Activated CD4-positive, alpha-beta memory T cell treated with anti-CD3 and anti-CD28 coated beads for 36 hours (primary cell): Measurements from ENCODE around the gene KDM4C. TPM values are rescaled to one million over a fixed set of nuclear protein-coding genes. Genes with fewer than 3 reads are reported as not detected.
A peak's percentile ranks its signal among the peaks of the same experiment; 100 is the strongest.
"Not testable (repeated sequence)": the region's sequence is repeated elsewhere in the genome, so short reads cannot be mapped to it uniquely, and the experiment has no call there.

ENCODE experiments used
- CTCF ChIA-PET: fragments of 350-600 bp; sonication (Branson Sonifier 250); formaldehyde crosslinking; loops from one replicate; lab custom pipeline; 2021; ENCODE audit warnings: antibody characterized with exemption, inconsistent platforms; lab: Charles Lee
- POLR2A ChIA-PET: fragments of 350-600 bp; sonication (Branson Sonifier 250); formaldehyde crosslinking; loops from one replicate; lab custom pipeline; 2021; ENCODE audit warnings: antibody characterized with exemption; lab: Charles Lee
- DNase-seq: peaks from one replicate; pipeline ENCODE4 v3.0.0-alpha.2; 2020
- H3K27ac Mint-ChIP-seq: one replicate; pipeline ENCODE4 v1.8.0; 2021; ENCODE audit warnings: mixed read lengths
- H3K27me3 Mint-ChIP-seq: one replicate; pipeline ENCODE4 v1.8.0; 2021; ENCODE audit warnings: mixed read lengths
- H3K36me3 Mint-ChIP-seq: one replicate; pipeline ENCODE4 v1.8.0; 2021; ENCODE audit warnings: mixed read lengths
- H3K4me1 Mint-ChIP-seq: one replicate; pipeline ENCODE4 v1.8.0; 2021; ENCODE audit warnings: low read depth, mixed read lengths
- H3K4me3 Mint-ChIP-seq: one replicate; pipeline ENCODE4 v1.8.0; 2021; ENCODE audit warnings: mild to moderate bottlenecking, mixed read lengths
- H3K9me3 Mint-ChIP-seq: one replicate; pipeline ENCODE4 v1.8.0; 2021; ENCODE audit warnings: mixed read lengths
- intact Hi-C: fragments of 100-400 bp; cut with micrococcal nuclease; formaldehyde crosslinking; loops from one replicate; pipeline ENCODE4 v1.15.1; 2023
- total RNA-seq, 2 experiments: library from RNA; stranded (reverse); gene quantifications; one replicate each; pipeline ENCODE4 v1.2.3, GENCODE V29; 2021

KDM4C gene
- total RNA-seq, 2 experiments from 2014 or later = 26.2 to 28.8 TPM

GRCh38 chr9:6735422-6735821, 22.4 kb upstream of the KDM4C start:
- CTCF ChIA-PET = interaction anchor here (0.6 kb wide), 1 partner anchor 158 kb away, joined by 3 read pairs; no protein-coding TSS in a partner anchor
- Mint-ChIP-seq H3K4me1 (no peaks in the 10 kb centered on the region), H3K36me3 (no peaks in the 10 kb centered on the region), H3K27ac (no peak overlapping the region), H3K9me3 (no peaks in the 10 kb centered on the region), H3K4me3 (no peak overlapping the region), H3K27me3 (no peaks in the 10 kb centered on the region)
- intact Hi-C loops = loop anchor here (5.0 kb wide), 1 partner anchor 148 kb away; no protein-coding TSS in a partner anchor
- no peak for DNase-seq
- POLR2A ChIA-PET = no interaction called here

GRCh38 chr9:6739218-6739617, 18.6 kb upstream of the KDM4C start:
- ChIA-PET CTCF (interaction anchor here (0.6 to 1.4 kb wide), 6 partner anchors 9 to 596 kb away, joined by 3 to 4 read pairs (median 3); no protein-coding TSS in a partner anchor), POLR2A (no interaction called here)
- Mint-ChIP-seq H3K9me3 (no peaks in the 10 kb centered on the region), H3K4me1 (no peaks in the 10 kb centered on the region), H3K27me3 (peaks cover 2% of the 10 kb centered on the region), H3K27ac (no peak overlapping the region), H3K36me3 (no peaks in the 10 kb centered on the region), H3K4me3 (no peak overlapping the region)
- intact Hi-C loops = loop anchor here (5.0 kb wide), 1 partner anchor 152 kb away; no protein-coding TSS in a partner anchor
- no peak for DNase-seq

- H3K4me1 Mint-ChIP-seq = peaks cover 14% of the 10 kb centered on the region
- H3K36me3 Mint-ChIP-seq, H3K4me3 Mint-ChIP-seq, POLR2A ChIA-PET, intact Hi-C loops, H3K27me3 Mint-ChIP-seq, DNase-seq, H3K9me3 Mint-ChIP-seq, H3K27ac Mint-ChIP-seq, CTCF ChIA-PET: not testable (repeated sequence)
Observed at GRCh38 chr9:6748861-6749260, 8.9 kb upstream of the KDM4C start.

GRCh38 chr9:6754861-6755260, 2.9 kb upstream of the KDM4C start:
- peaks cover 29% of the 10 kb centered on the region for H3K4me1 Mint-ChIP-seq
- intact Hi-C loops = loop anchor here (5.0 kb wide), 1 partner anchor 1783 kb away; no protein-coding TSS in a partner anchor
- CTCF ChIA-PET = interaction anchor here (0.7 kb wide), 1 partner anchor 73 kb away, joined by 5 read pairs; no protein-coding TSS in a partner anchor
- POLR2A ChIA-PET, H3K9me3 Mint-ChIP-seq, H3K27me3 Mint-ChIP-seq, DNase-seq, H3K4me3 Mint-ChIP-seq, H3K36me3 Mint-ChIP-seq: not testable (repeated sequence)
- peak overlapping the region; percentile 42 for H3K27ac Mint-ChIP-seq

- Mint-ChIP-seq H3K36me3 (peaks cover 5% of the 10 kb centered on the region), H3K9me3 (no peaks in the 10 kb centered on the region), H3K4me3 (peak overlapping the region; percentile 94), H3K4me1 (peaks cover 31% of the 10 kb centered on the region), H3K27ac (peak overlapping the region; percentile 98), H3K27me3 (no peaks in the 10 kb centered on the region)
- ChIA-PET CTCF (no interaction called here), POLR2A (interaction anchor here (0.7 to 3.9 kb wide), 10 partner anchors 12 to 344 kb away, joined by 3 to 43 read pairs (median 4); partner anchors contain the start of gene UHRF2)
- intact Hi-C loops = loop anchor here (1.0 to 5.0 kb wide), 8 partner anchors 41 to 1785 kb away; partner anchors contain the start of gene UHRF2
- peak; percentile 87 for DNase-seq
Observed at GRCh38 chr9:6757132-6757455, 679 bp upstream of the KDM4C start.

GRCh38 chr9:6758248-6758497, 400 bp downstream of the KDM4C start:
- Mint-ChIP-seq H3K4me1 (peaks cover 35% of the 10 kb centered on the region), H3K9me3 (peaks cover 3% of the 10 kb centered on the region), H3K27ac (peak overlapping the region; percentile 98), H3K36me3 (peaks cover 8% of the 10 kb centered on the region), H3K27me3 (no peaks in the 10 kb centered on the region), H3K4me3 (peak overlapping the region; percentile 94)
- ChIA-PET POLR2A (interaction anchor here (0.6 to 3.9 kb wide), 11 partner anchors 17 to 345 kb away, joined by 3 to 43 read pairs (median 4); partner anchors contain the start of gene UHRF2), CTCF (no interaction called here)
- intact Hi-C loops = loop anchor here (5.0 kb wide), 1 partner anchor 1786 kb away; no protein-coding TSS in a partner anchor
- no peak for DNase-seq

GRCh38 chr9:6758498-6759184, 868 bp downstream of the KDM4C start:
- CTCF ChIA-PET = no interaction called here
- intact Hi-C loops = loop anchor here (1.0 to 5.0 kb wide), 2 partner anchors 136 to 1786 kb away; no protein-coding TSS in a partner anchor

GRCh38 chr9:6759185-6759977, 1.6 kb downstream of the KDM4C start:
- Mint-ChIP-seq H3K9me3 (peaks cover 6% of the 10 kb centered on the region), H3K36me3 (peaks cover 10% of the 10 kb centered on the region), H3K27ac (peak overlapping the region; percentile 98), H3K27me3 (no peaks in the 10 kb centered on the region), H3K4me1 (peaks cover 46% of the 10 kb centered on the region), H3K4me3 (peak overlapping the region; percentile 94)
- POLR2A ChIA-PET = interaction anchor here (1.5 to 3.9 kb wide), 3 partner anchors 43 to 346 kb away, joined by 5 to 43 read pairs (median 25); partner anchors contain the start of gene UHRF2
- CTCF ChIA-PET = no interaction called here
- intact Hi-C loops = loop anchor here (1.0 to 5.0 kb wide), 2 partner anchors 135 to 1787 kb away; no protein-coding TSS in a partner anchor
- peak; percentile 44 for DNase-seq

More at GRCh38 chr9:6758498-6759184, 868 bp downstream of the KDM4C start:
- peak; percentile 73 for DNase-seq
- Mint-ChIP-seq H3K36me3 (peaks cover 10% of the 10 kb centered on the region), H3K4me1 (peaks cover 40% of the 10 kb centered on the region), H3K4me3 (peak overlapping the region; percentile 94), H3K9me3 (peaks cover 6% of the 10 kb centered on the region), H3K27ac (peak overlapping the region; percentile 98), H3K27me3 (no peaks in the 10 kb centered on the region)
- POLR2A ChIA-PET = interaction anchor here (0.6 to 3.9 kb wide), 6 partner anchors 17 to 346 kb away, joined by 3 to 43 read pairs (median 4); partner anchors contain the start of gene UHRF2

GRCh38 chr9:6761306-6761705, 3.5 kb downstream of the KDM4C start:
- no peaks in the 10 kb centered on the region for H3K27me3 Mint-ChIP-seq
- no peak overlapping the region for H3K4me3 Mint-ChIP-seq
- intact Hi-C loops = no loop called here
- peaks cover 6% of the 10 kb centered on the region for H3K9me3 Mint-ChIP-seq
- peaks cover 57% of the 10 kb centered on the region for H3K4me1 Mint-ChIP-seq
- CTCF ChIA-PET = no interaction called here
- POLR2A ChIA-PET = no interaction called here
- no peak for DNase-seq
- H3K36me3 Mint-ChIP-seq = peaks cover 10% of the 10 kb centered on the region
- no peak overlapping the region for H3K27ac Mint-ChIP-seq

GRCh38 chr9:6763244-6763643, 5.5 kb downstream of the KDM4C start:
- no peak overlapping the region for H3K4me3 Mint-ChIP-seq

GRCh38 chr9:6764011-6764410, 6.2 kb downstream of the KDM4C start:
- Mint-ChIP-seq H3K36me3 (peaks cover 5% of the 10 kb centered on the region), H3K27ac (no peak overlapping the region), H3K4me3 (no peak overlapping the region), H3K4me1 (peaks cover 67% of the 10 kb centered on the region), H3K9me3 (peaks cover 6% of the 10 kb centered on the region), H3K27me3 (no peaks in the 10 kb centered on the region)
- intact Hi-C loops = no loop called here
- POLR2A ChIA-PET = no interaction called here
- CTCF ChIA-PET = interaction anchor here (0.7 kb wide), 1 partner anchor 61 kb away, joined by 3 read pairs; no protein-coding TSS in a partner anchor
- DNase-seq = no peak

More at GRCh38 chr9:6763244-6763643, 5.5 kb downstream of the KDM4C start:
- CTCF ChIA-PET = interaction anchor here (0.7 kb wide), 1 partner anchor 61 kb away, joined by 3 read pairs; no protein-coding TSS in a partner anchor
- H3K9me3 Mint-ChIP-seq = peaks cover 6% of the 10 kb centered on the region
- no peak overlapping the region for H3K27ac Mint-ChIP-seq
- no peak for DNase-seq
- intact Hi-C loops = no loop called here
- H3K27me3 Mint-ChIP-seq = no peaks in the 10 kb centered on the region
- peaks cover 63% of the 10 kb centered on the region for H3K4me1 Mint-ChIP-seq
- H3K36me3 Mint-ChIP-seq = peaks cover 10% of the 10 kb centered on the region
- POLR2A ChIA-PET = no interaction called here

GRCh38 chr9:6764523-6764922, 6.8 kb downstream of the KDM4C start:
- intact Hi-C loops = no loop called here
- Mint-ChIP-seq H3K9me3 (peaks cover 6% of the 10 kb centered on the region), H3K27me3 (no peaks in the 10 kb centered on the region), H3K4me3 (no peak overlapping the region), H3K27ac (no peak overlapping the region), H3K4me1 (peaks cover 67% of the 10 kb centered on the region), H3K36me3 (peaks cover 5% of the 10 kb centered on the region)
- POLR2A ChIA-PET = no interaction called here
- DNase-seq = no peak
- CTCF ChIA-PET = no interaction called here
